ENCODE measurements around the gene NRXN3.

- TF ChIP-seq CTCF (IDR thresholded peaks at IDR 0.05 in 4 of 5, conservative IDR thresholded peaks at IDR 0.05 in 1 of 5) (no peak), POLR2A (IDR thresholded peaks at IDR 0.05) (no peak)
These were observed 687.8 kb downstream of the NRXN3 start for GRCh38 chr14:78857974-78858373.
